ENCODE data around the gene ANKRD29. TPM values are rescaled to one million over a fixed set of nuclear protein-coding genes. Genes with fewer than 3 reads are reported as not detected.
A peak's percentile ranks its signal among the peaks of the same experiment; 100 is the strongest.

The ANKRD29 gene
- total and polyA plus RNA-seq, 9 of the 15 experiments (the other 6 are each of a cell fraction or from before 2014, with no cell fraction given), result 0.36 TPM; not detected in 8

- TF ChIP-seq MXD1 (CRISPR knock-in tag; IDR thresholded peaks at IDR 0.05; ENCODE audit: borderline replicate concordance, poor library complexity, severe bottlenecking) (no peak), ZNF785 (CRISPR knock-in tag; IDR thresholded peaks at IDR 0.05) (no peak), ZNF282 (CRISPR knock-in tag; IDR thresholded peaks at IDR 0.05) (no peak), NFIC (IDR thresholded peaks at IDR 0.05) (no peak), POLR2G (IDR thresholded peaks at IDR 0.05; ENCODE audit: low read depth, low read length) (no peak), ZKSCAN1 (IDR thresholded peaks at IDR 0.05; ENCODE audit: low read depth, low read length) (no peak), TBP (optimal IDR thresholded peaks at IDR 0.05; ENCODE audit: low read depth, low read length) (no peak), SMAD4 (CRISPR knock-in tag; conservative IDR thresholded peaks at IDR 0.05) (no peak), SIN3B (IDR thresholded peaks at IDR 0.05; ENCODE audit: low read depth) (no peak), E2F6 (IDR thresholded peaks at IDR 0.05; ENCODE audit: borderline replicate concordance in 1 of 2, extremely low read depth in 1 of 2, insufficient read depth in 1 of 2, insufficient read length in 1 of 2, low read depth in 1 of 2, low read length in 1 of 2, poor library complexity in 1 of 2, severe bottlenecking in 1 of 2) (peak in 1 of 2 experiments; percentile 37), THRB (CRISPR knock-in tag; conservative IDR thresholded peaks at IDR 0.05) (no peak), DIDO1 (tag; IDR thresholded peaks at IDR 0.05; ENCODE audit: low read depth) (no peak), CREB3L1 (IDR thresholded peaks at IDR 0.05; ENCODE audit: borderline replicate concordance, low read depth) (no peak), ZC3H11A (IDR thresholded peaks at IDR 0.05; ENCODE audit: low read depth, low read length) (no peak), ZBTB5 (IDR thresholded peaks at IDR 0.05) (no peak), MYC (IDR thresholded peaks at IDR 0.05; ENCODE audit: low read depth, low read length) (peak; percentile 65), MYC (CRISPR knock-in tag; IDR thresholded peaks at IDR 0.05; ENCODE audit: borderline replicate concordance, low read depth) (no peak), FOS (IDR thresholded peaks at IDR 0.05; ENCODE audit: extremely low read depth, insufficient read length) (no peak), BCL6 (CRISPR knock-in tag; IDR thresholded peaks at IDR 0.05) (no peak), ZNF445 (CRISPR knock-in tag; IDR thresholded peaks at IDR 0.05; ENCODE audit: low read depth) (no peak)
Observed at GRCh38 chr18:23626451-23627279, 36.0 kb downstream of the ANKRD29 start (continued).
